HG02884 (cell line): ENCODE results near the gene KCNAB1.
A peak's percentile ranks its signal among the peaks of the same experiment; 100 is the strongest.
"Not testable (repeated sequence)": the region's sequence is repeated elsewhere in the genome, so short reads cannot be mapped to it uniquely, and the experiment has no call there.

Experiments
- ATAC-seq: cut with Tn5 transposase; IDR thresholded peaks from one replicate; pipeline ENCODE4 v1.9.1; 2021; ENCODE audit warnings: mild to moderate bottlenecking, moderate library complexity; ENCODE audit not compliant: unreplicated experiment

KCNAB1 gene

DNA sequence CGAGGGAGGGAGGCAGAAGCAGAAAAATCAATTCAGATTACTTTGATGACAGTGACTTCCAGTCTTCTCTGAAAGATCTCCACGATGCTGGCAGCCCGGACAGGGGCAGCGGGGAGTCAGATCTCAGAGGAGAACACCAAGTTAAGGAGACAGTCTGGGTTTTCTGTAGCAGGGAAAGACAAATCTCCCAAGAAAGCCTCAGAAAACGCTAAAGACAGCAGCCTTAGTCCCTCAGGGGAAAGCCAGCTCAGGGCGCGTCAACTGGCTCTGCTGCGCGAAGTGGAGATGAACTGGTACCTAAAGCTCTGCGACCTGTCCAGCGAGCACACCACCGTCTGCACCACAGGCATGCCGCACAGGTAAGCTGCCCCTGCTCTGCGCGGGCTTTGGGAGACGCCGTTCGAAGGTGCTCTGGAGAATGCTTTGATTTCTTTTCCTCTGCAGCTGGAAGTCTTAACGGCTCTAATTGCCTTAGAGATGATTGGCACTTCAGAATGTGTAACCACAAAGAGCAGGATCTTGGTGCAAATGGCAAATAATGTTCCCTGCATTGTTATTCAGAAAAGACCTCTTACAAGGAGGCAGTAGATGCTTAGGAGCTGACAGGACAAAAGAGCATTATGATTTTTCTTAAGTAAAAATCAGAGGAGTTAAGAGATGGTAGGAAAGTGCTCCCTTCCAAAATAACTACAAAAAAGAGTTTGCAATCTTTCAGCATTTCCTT is at the start of gene KCNAB1:
TSS of gene KCNAB1 (plus strand) at position 51 of the 724 bp plus-strand sequence.
- ATAC-seq = no peak

DNA sequence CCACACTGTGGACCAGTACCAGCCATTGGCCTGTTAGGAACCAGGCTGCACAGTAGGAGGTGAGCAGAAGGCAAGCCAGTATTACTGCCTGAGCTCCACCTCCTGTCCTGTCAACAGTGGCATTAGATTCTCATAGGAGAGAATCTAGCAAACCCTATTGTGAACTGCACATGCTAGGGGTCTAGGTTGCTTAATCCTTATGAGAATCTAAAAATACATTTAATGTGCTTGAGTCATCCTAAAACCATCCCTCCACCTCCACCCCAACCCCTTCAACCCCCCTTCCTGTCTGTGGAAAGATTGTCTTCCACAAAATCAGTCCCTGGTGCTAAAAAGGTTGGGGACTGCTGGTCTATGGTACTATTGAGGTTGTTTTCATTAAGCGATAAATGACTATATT is 49.3 kb upstream of the KCNAB1 start:
- no peak for ATAC-seq

GRCh38 chr3:156072950-156073657 is 47.3 kb upstream of the KCNAB1 start:
- not testable (repeated sequence) for ATAC-seq

GRCh38 chr3:156090126-156090525 is 30.3 kb upstream of the KCNAB1 start:
- ATAC-seq = no peak

- no peak for ATAC-seq
These were observed 26.4 kb upstream of the KCNAB1 start for GRCh38 chr3:156093964-156094363.

GRCh38 chr3:156094391-156094790 is 26.0 kb upstream of the KCNAB1 start:
- no peak for ATAC-seq

DNA sequence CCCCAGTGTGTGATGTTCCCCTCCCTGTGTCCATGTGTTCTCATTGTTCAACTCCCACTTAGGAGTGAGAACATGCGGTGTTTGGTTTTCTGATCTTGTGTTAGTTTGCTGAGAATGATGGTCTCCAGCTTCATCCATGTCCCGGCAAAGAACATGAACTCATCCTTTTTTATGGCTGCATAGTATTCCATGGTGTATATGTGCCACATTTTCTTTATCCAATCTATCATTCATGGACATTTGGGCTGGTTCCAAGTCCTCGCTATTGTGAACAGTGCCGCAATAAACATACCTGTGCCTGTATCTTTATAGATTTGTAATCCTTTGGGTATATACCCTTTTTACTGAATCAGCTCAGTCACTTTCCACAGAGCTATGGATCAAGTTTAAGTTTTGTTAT is 24.7 kb upstream of the KCNAB1 start:
- ATAC-seq = not testable (repeated sequence)

- peak; percentile 69 for ATAC-seq
These were observed 21.8 kb upstream of the KCNAB1 start for GRCh38 chr3:156098437-156099035.

- ATAC-seq = not testable (repeated sequence)
These were observed 21.0 kb upstream of the KCNAB1 start for GRCh38 chr3:156099348-156099747.

DNA sequence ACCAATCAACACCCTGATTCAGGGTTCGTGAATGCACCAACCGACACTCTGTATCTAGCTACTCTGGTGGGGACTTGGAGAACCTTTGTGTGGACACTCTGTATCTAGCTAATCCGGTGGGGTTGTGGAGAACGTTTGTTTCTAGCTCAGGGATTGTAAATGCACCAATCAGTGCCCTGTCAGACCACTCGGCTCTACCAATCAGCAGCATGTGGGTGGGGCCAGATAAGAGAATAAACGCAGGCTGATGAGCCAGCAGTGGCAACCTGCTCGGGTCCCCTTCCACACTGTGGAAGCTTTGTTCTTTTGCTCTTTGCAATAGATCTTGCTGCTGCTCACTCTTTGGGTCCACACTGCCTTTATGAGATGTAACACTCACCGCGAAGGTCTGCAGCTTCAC is 20.4 kb upstream of the KCNAB1 start:
- not testable (repeated sequence) for ATAC-seq

- ATAC-seq = no peak
These were observed 18.0 kb upstream of the KCNAB1 start for GRCh38 chr3:156102267-156102931.

- no peak for ATAC-seq
These were observed 13.5 kb upstream of the KCNAB1 start for GRCh38 chr3:156106721-156107373.

DNA sequence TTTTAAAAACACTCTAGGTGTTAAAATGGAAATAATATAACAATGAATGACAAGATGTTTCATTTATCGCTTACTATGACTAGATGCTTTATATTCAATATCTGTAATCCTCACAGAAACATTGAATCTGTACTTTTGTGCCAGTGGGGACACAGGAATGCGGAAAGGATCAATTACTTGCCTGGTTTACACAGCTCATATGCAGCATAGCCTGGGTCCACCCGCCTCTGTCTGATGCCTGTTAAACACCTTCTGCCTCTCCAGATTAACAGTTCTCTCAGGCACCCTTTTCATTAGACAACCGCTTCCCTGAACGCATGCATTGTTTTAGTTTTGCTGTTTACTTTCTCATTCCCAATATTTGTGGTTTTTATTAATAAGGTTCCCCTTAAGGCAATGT is 12.9 kb upstream of the KCNAB1 start:
- ATAC-seq = no peak

- ATAC-seq = no peak
These were observed 11.8 kb upstream of the KCNAB1 start for GRCh38 chr3:156108616-156109015.

GRCh38 chr3:156109989-156110388 is 10.4 kb upstream of the KCNAB1 start:
- no peak for ATAC-seq

- ATAC-seq = no peak
These were observed 6.1 kb downstream of the KCNAB1 start for GRCh38 chr3:156126467-156126866.

DNA sequence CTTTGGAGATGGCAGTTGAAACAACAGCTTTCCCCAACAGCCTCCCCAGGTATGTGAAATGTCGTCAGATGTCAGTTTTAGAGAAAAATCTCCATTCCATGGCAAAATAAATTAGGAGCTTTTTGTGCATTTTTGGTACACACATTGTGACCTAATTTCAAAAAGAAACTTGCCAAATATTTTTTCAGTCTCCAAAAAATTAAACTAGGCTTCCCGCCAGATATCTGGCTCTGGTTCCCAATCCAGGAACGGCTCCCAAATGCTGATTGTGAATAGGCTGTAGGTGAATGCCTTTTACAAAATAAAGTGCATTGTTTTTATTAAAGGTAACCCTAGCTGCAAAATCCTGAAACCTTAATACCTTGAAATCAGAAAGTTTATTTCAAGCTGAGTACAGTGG is 10.9 kb downstream of the KCNAB1 start:
- no peak for ATAC-seq

DNA sequence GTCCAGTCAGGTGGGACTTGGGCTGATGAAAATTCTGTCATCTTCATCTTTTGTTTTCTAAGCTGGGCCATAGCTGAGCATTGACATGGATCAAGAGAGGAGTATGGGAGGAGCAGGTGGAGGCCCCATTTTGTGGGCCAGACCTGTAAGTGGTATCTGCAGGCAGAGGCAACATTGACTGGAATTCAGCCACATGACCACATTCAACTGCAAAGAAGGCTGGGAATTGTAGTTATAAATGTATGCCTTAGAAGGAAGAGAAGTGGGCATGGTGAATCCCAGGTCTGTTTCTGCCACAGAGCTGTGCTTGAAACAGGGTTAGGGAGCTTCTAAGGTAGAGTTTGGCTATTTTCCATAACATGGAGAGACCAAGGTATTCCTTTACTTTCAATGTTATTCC is 11.4 kb downstream of the KCNAB1 start:
- no peak for ATAC-seq

DNA sequence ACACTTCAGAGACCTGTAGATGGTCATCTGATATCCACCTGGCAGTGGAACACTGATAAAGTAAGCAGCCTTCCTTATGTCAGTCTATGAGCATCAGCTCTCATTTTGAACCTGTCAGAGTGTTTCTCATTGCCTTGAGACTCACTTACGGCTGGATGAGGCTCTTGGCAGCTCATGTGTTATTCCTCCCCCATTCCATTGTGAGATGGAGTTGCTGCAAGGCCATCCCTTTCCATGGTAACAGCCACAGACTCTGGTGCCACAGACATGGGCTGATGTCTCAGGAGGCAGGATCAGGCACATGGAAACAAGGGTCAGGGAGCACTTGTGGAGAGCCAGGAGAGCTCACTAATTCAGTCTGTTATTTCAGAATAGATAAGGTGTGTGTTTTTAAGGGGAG is 11.9 kb downstream of the KCNAB1 start:
- no peak for ATAC-seq

DNA sequence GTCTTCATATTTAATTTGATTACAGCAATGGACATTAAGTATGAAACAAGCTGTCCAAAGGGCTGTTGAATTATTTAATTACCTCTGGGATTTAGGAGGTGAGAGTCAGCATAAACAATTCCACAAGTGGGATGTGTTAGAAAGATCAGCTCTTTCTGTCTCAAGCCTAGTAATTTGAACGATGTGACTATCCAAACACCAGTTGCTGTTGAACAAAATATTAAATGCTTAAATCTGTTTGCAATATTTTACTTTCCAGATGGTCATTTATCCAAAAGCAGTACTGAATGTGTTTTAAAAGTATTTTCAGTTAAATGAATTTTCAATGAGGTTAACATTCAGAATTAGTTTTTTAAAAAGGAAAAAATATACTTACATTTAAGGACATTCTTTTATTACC is 12.7 kb downstream of the KCNAB1 start:
- ATAC-seq = no peak
